Endodermal cell (in vitro differentiated cells): ENCODE results near the gene PDZRN4. TPM values are rescaled to one million over a fixed set of nuclear protein-coding genes. Genes with fewer than 3 reads are reported as not detected.

ENCODE experiments used
- DNase-seq: peaks from one replicate; pipeline ENCODE4 v3.0.0-alpha.2; 2017
- H3K27ac ChIP-seq: 2 replicates; pipeline ENCODE4 v1.5.1; 2013; ENCODE audit warnings: mild to moderate bottlenecking, low read depth, low read length, moderate library complexity
- H3K27me3 ChIP-seq: 2 replicates; pipeline ENCODE4 v1.6.1; 2013; ENCODE audit warnings: mild to moderate bottlenecking, low read length, moderate library complexity; ENCODE audit not compliant: insufficient read depth, control insufficient read depth, poor library complexity, severe bottlenecking
- H3K36me3 ChIP-seq: 2 replicates; pipeline ENCODE4 v1.7.0; 2013; ENCODE audit warnings: mild to moderate bottlenecking, low read length, moderate library complexity; ENCODE audit not compliant: control insufficient read depth, insufficient read depth
- H3K4me1 ChIP-seq: one replicate; pipeline ENCODE4 v1.7.0; 2013; ENCODE audit warnings: low read length; ENCODE audit not compliant: control insufficient read depth, insufficient read depth
- H3K4me3 ChIP-seq: 2 replicates; pipeline ENCODE4 v1.5.1; 2013; ENCODE audit warnings: mild to moderate bottlenecking, low read length, moderate library complexity
- H3K9ac ChIP-seq: 2 replicates; pipeline ENCODE4 v1.6.1; 2013; ENCODE audit warnings: mild to moderate bottlenecking, low read length, moderate library complexity; ENCODE audit not compliant: poor library complexity, severe bottlenecking; ENCODE audit errors: extremely low read depth
- H3K9me3 ChIP-seq: 2 replicates; pipeline ENCODE4 v1.6.1; 2013; ENCODE audit warnings: mild to moderate bottlenecking, low read length, moderate library complexity; ENCODE audit not compliant: control insufficient read depth
- H3K27ac Mint-ChIP-seq: 2 replicates; pipeline ENCODE4 v1.8.0; 2020; ENCODE audit warnings: mixed read lengths
- H3K27me3 Mint-ChIP-seq: 2 replicates; pipeline ENCODE4 v1.8.0; 2021; ENCODE audit warnings: mild to moderate bottlenecking, mixed read lengths; ENCODE audit not compliant: insufficient read depth
- H3K36me3 Mint-ChIP-seq: 2 replicates; pipeline ENCODE4 v1.8.0; 2020; ENCODE audit warnings: low read depth, mixed read lengths
- H3K4me1 Mint-ChIP-seq: 2 replicates; pipeline ENCODE4 v1.8.0; 2020; ENCODE audit warnings: mixed read lengths
- H3K4me3 Mint-ChIP-seq: 2 replicates; pipeline ENCODE4 v1.8.0; 2020; ENCODE audit warnings: mild to moderate bottlenecking, moderate library complexity, mixed read lengths
- H3K9me3 Mint-ChIP-seq: 2 replicates; pipeline ENCODE4 v1.8.0; 2020; ENCODE audit warnings: mild to moderate bottlenecking, mixed read lengths
- WGBS, 2 experiments: methylation state at CpG; one replicate each; pipeline versions ENCODE4 v1.1.5 to v1.1.7; 2013; ENCODE audit warnings: missing lambda C conversion rate in 2 of 2, mixed read lengths in 1 of 2; ENCODE audit not compliant: insufficient coverage in 1 of 2, insufficient read length in 1 of 2; 5-methylcytosine and 5-hydroxymethylcytosine counted together
- total RNA-seq, 2 donors: library from RNA; stranded (reverse); fragmentation: NEBNext Ultra II Directional in 1 of 2; extraction: Animal tissue kit (Norgen Biotek cat#: 25700) in 1 of 2; gene quantifications; 2 replicates in 1 of 2; 3 replicates in 1 of 2; pipeline ENCODE4 v1.2.1, GENCODE V29; 2021
- TF ChIP-seq, protein P1 (sequence below): fragments of 200-600 bp; sonication (generic); conservative IDR thresholded peaks from 2 replicates; pipeline ENCODE4 v1.5.0; 2021; ENCODE audit warnings: antibody characterized with exemption, mild to moderate bottlenecking

Gene PDZRN4
- total RNA-seq, 2 donors from 2014 or later = 1.6 to 1.9 TPM

DNA sequence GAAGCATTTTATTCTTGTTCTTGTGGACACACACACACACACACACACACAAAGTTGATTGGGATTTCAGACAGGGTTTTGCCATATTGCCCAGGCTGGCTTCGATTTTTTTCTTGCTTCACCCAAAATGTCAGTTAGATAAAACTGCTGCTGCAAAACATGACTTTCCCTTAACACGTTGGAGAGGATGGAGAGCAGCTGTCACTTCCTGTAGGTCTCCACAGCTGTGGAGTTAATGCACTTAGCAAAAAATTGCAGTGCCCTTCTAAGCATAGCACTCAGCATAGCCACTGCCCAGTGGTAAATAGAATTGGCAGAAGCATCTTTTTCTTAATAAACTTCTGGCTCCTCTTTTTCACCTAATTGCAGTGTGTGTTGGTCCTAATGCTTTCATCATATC lies 54.5 kb downstream of the PDZRN4 start:
- TF ChIP-seq, protein P1, sequence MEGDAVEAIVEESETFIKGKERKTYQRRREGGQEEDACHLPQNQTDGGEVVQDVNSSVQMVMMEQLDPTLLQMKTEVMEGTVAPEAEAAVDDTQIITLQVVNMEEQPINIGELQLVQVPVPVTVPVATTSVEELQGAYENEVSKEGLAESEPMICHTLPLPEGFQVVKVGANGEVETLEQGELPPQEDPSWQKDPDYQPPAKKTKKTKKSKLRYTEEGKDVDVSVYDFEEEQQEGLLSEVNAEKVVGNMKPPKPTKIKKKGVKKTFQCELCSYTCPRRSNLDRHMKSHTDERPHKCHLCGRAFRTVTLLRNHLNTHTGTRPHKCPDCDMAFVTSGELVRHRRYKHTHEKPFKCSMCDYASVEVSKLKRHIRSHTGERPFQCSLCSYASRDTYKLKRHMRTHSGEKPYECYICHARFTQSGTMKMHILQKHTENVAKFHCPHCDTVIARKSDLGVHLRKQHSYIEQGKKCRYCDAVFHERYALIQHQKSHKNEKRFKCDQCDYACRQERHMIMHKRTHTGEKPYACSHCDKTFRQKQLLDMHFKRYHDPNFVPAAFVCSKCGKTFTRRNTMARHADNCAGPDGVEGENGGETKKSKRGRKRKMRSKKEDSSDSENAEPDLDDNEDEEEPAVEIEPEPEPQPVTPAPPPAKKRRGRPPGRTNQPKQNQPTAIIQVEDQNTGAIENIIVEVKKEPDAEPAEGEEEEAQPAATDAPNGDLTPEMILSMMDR = no peak
- Histone ChIP-seq H3K4me1 (no peaks in the 10 kb centered on the region), H3K4me3 (no peak overlapping the region), H3K9me3 (no peaks in the 10 kb centered on the region), H3K9ac (no peak overlapping the region), H3K27ac (no peak overlapping the region), H3K36me3 (no peaks in the 10 kb centered on the region), H3K27me3 (no peaks in the 10 kb centered on the region)
- Mint-ChIP-seq H3K4me1 (no peaks in the 10 kb centered on the region), H3K27ac (no peak overlapping the region), H3K4me3 (no peak overlapping the region), H3K9me3 (no peaks in the 10 kb centered on the region), H3K27me3 (no peaks in the 10 kb centered on the region), H3K36me3 (no peaks in the 10 kb centered on the region)
- 75 to 86% methylated on average over 1 to 2 of the region's 2 CpGs for WGBS, 2 experiments
- DNase-seq = no peak

- Mint-ChIP-seq H3K27ac (no peak overlapping the region), H3K36me3 (no peaks in the 10 kb centered on the region), H3K27me3 (no peaks in the 10 kb centered on the region), H3K4me1 (no peaks in the 10 kb centered on the region), H3K4me3 (no peak overlapping the region), H3K9me3 (no peaks in the 10 kb centered on the region)
- WGBS, 2 experiments = 100% methylated on average over 2 of the region's 2 CpGs; no CpG with 5 or more reads in 1 of the 2 experiments
- no peak overlapping the region for H3K4me3 ChIP-seq
- H3K9me3 ChIP-seq = no peaks in the 10 kb centered on the region
- H3K9ac ChIP-seq = no peak overlapping the region
- no peaks in the 10 kb centered on the region for H3K27me3 ChIP-seq
- TF ChIP-seq, protein P1 = no peak
- H3K27ac ChIP-seq = no peak overlapping the region
- H3K4me1 ChIP-seq = no peaks in the 10 kb centered on the region
- no peak for DNase-seq
- no peaks in the 10 kb centered on the region for H3K36me3 ChIP-seq
Measured at GRCh38 chr12:41248391-41248790, 60.3 kb downstream of the PDZRN4 start.

- no peaks in the 10 kb centered on the region for H3K4me1 Mint-ChIP-seq
- Histone ChIP-seq H3K4me3 (no peak overlapping the region), H3K4me1 (no peaks in the 10 kb centered on the region), H3K36me3 (no peaks in the 10 kb centered on the region), H3K27ac (no peak overlapping the region), H3K9ac (no peak overlapping the region), H3K27me3 (no peaks in the 10 kb centered on the region), H3K9me3 (no peaks in the 10 kb centered on the region)
- no peaks in the 10 kb centered on the region for H3K27me3 Mint-ChIP-seq
- TF ChIP-seq, protein P1 = no peak
- no peaks in the 10 kb centered on the region for H3K36me3 Mint-ChIP-seq
- no peak for DNase-seq
- 80 to 91% methylated on average over 2 of the region's 2 CpGs for WGBS, 2 experiments
- no peaks in the 10 kb centered on the region for H3K9me3 Mint-ChIP-seq
- no peak overlapping the region for H3K27ac Mint-ChIP-seq
- H3K4me3 Mint-ChIP-seq = no peak overlapping the region
Measured at GRCh38 chr12:41250748-41251147, 62.6 kb downstream of the PDZRN4 start.
